ENCODE measurements around the gene C1QB.

- TF ChIP-seq CTCFL (IDR thresholded peaks at IDR 0.05; ENCODE audit: borderline replicate concordance, insufficient read depth, low read depth, low read length, poor library complexity, severe bottlenecking) (no peak), TAF1 (IDR thresholded peaks at IDR 0.05; ENCODE audit: control insufficient read depth, extremely low read depth, insufficient read depth, low read length, severe bottlenecking) (no peak), RNF2 (IDR thresholded peaks at IDR 0.05) (no peak), MEIS2 (IDR thresholded peaks at IDR 0.05; ENCODE audit: partially characterized antibody) (no peak), FOXM1 (IDR thresholded peaks at IDR 0.05; ENCODE audit: low read depth) (no peak), FOXM1 (CRISPR knock-in tag; IDR thresholded peaks at IDR 0.05; ENCODE audit: low read depth) (no peak), ZNF77 (CRISPR knock-in tag; IDR thresholded peaks at IDR 0.05) (no peak), CTCF (IDR thresholded peaks at IDR 0.05 in 2 of 3, conservative IDR thresholded peaks at IDR 0.05 in 1 of 3; ENCODE audit: insufficient read depth in 2 of 3, low read depth in 1 of 3, low read length in 3 of 3) (no peak), ZNF175 (CRISPR knock-in tag; IDR thresholded peaks at IDR 0.05; ENCODE audit: low read depth) (no peak), SIN3B (IDR thresholded peaks at IDR 0.05; ENCODE audit: low read depth) (no peak), HNRNPK (IDR thresholded peaks at IDR 0.05; ENCODE audit: low read depth, low read length, poor library complexity, severe bottlenecking) (no peak), ZNF3 (CRISPR knock-in tag; IDR thresholded peaks at IDR 0.05) (no peak)
Measured at GRCh38 chr1:22607154-22607553, 45.9 kb upstream of the C1QB start.

Data from K562 (cell line).